Mononuclear cell (primary cell): ENCODE results near the gene ADM2. TPM values are rescaled to one million over a fixed set of nuclear protein-coding genes. Genes with fewer than 3 reads are reported as not detected.
A peak's percentile ranks its signal among the peaks of the same experiment; 100 is the strongest.
"Not testable (repeated sequence)": the region's sequence is repeated elsewhere in the genome, so short reads cannot be mapped to it uniquely, and the experiment has no call there.

ENCODE experiments used
- H3K27me3 ChIP-seq: 2 replicates; pipeline ENCODE4 v1.6.0; 2011; ENCODE audit warnings: low read length, control low read depth; ENCODE audit not compliant: insufficient read depth
- H3K4me1 ChIP-seq: 2 replicates; pipeline ENCODE4 v1.5.1; 2011; ENCODE audit warnings: mild to moderate bottlenecking, low read length, control low read depth; ENCODE audit not compliant: insufficient read depth
- H3K4me3 ChIP-seq: 2 replicates; pipeline ENCODE4 v1.5.1; 2011; ENCODE audit warnings: mild to moderate bottlenecking, low read length, moderate library complexity
- H3K9me3 ChIP-seq: 2 replicates; pipeline ENCODE4 v1.5.1; 2011; ENCODE audit warnings: low read depth, mild to moderate bottlenecking, control low read depth, low read length
- total RNA-seq: library from RNA; depleted of rRNA; stranded (reverse); fragments of >200 nt; gene quantifications from one replicate; pipeline ENCODE4 v1.2.3, GENCODE V29; 2012

ADM2 gene
- total RNA-seq, 1 donor: 0.31 TPM

- Histone ChIP-seq H3K4me3 (no peak overlapping the region), H3K27me3 (no peaks in the 10 kb centered on the region), H3K4me1 (no peaks in the 10 kb centered on the region), H3K9me3 (no peaks in the 10 kb centered on the region)
Measured at GRCh38 chr22:50517495-50518260, 36.3 kb downstream of the ADM2 start.

- no peak overlapping the region for H3K4me3 ChIP-seq
- H3K9me3 ChIP-seq: no peaks in the 10 kb centered on the region
- peaks cover under 1% of the 10 kb centered on the region for H3K4me1 ChIP-seq
- H3K27me3 ChIP-seq: no peaks in the 10 kb centered on the region
Measured at GRCh38 chr22:50518606-50519005, 37.3 kb downstream of the ADM2 start.

- no peaks in the 10 kb centered on the region for H3K27me3 ChIP-seq
- no peak overlapping the region for H3K4me3 ChIP-seq
- H3K9me3 ChIP-seq: no peaks in the 10 kb centered on the region
- peaks cover 6% of the 10 kb centered on the region for H3K4me1 ChIP-seq
Measured at GRCh38 chr22:50519151-50519550, 37.8 kb downstream of the ADM2 start.

GRCh38 chr22:50520184-50520583 lies 38.8 kb downstream of the ADM2 start:
- not testable (repeated sequence) for H3K9me3 ChIP-seq, H3K4me3 ChIP-seq, H3K27me3 ChIP-seq
- H3K4me1 ChIP-seq: peaks cover 16% of the 10 kb centered on the region

- H3K4me3 ChIP-seq: no peak overlapping the region
- no peaks in the 10 kb centered on the region for H3K9me3 ChIP-seq
- no peaks in the 10 kb centered on the region for H3K27me3 ChIP-seq
- H3K4me1 ChIP-seq: peaks cover 18% of the 10 kb centered on the region
Measured at GRCh38 chr22:50520826-50521453, 39.6 kb downstream of the ADM2 start.

- Histone ChIP-seq H3K27me3 (no peaks in the 10 kb centered on the region), H3K4me1 (peaks cover 21% of the 10 kb centered on the region), H3K9me3 (no peaks in the 10 kb centered on the region), H3K4me3 (no peak overlapping the region)
Measured at GRCh38 chr22:50521710-50522109, 40.4 kb downstream of the ADM2 start.

- Histone ChIP-seq H3K27me3 (no peaks in the 10 kb centered on the region), H3K4me3 (no peak overlapping the region), H3K9me3 (no peaks in the 10 kb centered on the region), H3K4me1 (peaks cover 27% of the 10 kb centered on the region)
Measured at GRCh38 chr22:50522208-50522805, 41.0 kb downstream of the ADM2 start.

GRCh38 chr22:50522806-50523438 lies 41.6 kb downstream of the ADM2 start:
- H3K9me3 ChIP-seq: no peaks in the 10 kb centered on the region
- H3K27me3 ChIP-seq: no peaks in the 10 kb centered on the region
- H3K4me3 ChIP-seq: no peak overlapping the region
- peaks cover 33% of the 10 kb centered on the region for H3K4me1 ChIP-seq

- H3K4me3 ChIP-seq: no peak overlapping the region
- H3K9me3 ChIP-seq: no peaks in the 10 kb centered on the region
- peaks cover 38% of the 10 kb centered on the region for H3K4me1 ChIP-seq
- no peaks in the 10 kb centered on the region for H3K27me3 ChIP-seq
Measured at GRCh38 chr22:50523458-50523805, 42.1 kb downstream of the ADM2 start.

GRCh38 chr22:50523806-50524675 lies 42.7 kb downstream of the ADM2 start:
- Histone ChIP-seq H3K27me3 (no peaks in the 10 kb centered on the region), H3K9me3 (no peaks in the 10 kb centered on the region), H3K4me3 (peak overlapping the region; percentile 94), H3K4me1 (peaks cover 43% of the 10 kb centered on the region)

GRCh38 chr22:50524676-50525103 lies 43.3 kb downstream of the ADM2 start:
- H3K27me3 ChIP-seq: no peaks in the 10 kb centered on the region
- H3K4me1 ChIP-seq: peaks cover 50% of the 10 kb centered on the region
- no peaks in the 10 kb centered on the region for H3K9me3 ChIP-seq
- peak overlapping the region; percentile 94 for H3K4me3 ChIP-seq

- H3K27me3 ChIP-seq: no peaks in the 10 kb centered on the region
- peak within 1 kb of the TSS; percentile 94 for H3K4me3 ChIP-seq
- peaks cover 50% of the 10 kb centered on the region for H3K4me1 ChIP-seq
- no peaks in the 10 kb centered on the region for H3K9me3 ChIP-seq
Measured at GRCh38 chr22:50525104-50525857, 43.9 kb downstream of the ADM2 start, which contains the start of gene SCO2. Gene SCO2 (minus strand): TSS chr22:50525598. CDS start chr22:50524411, 1,187 bp downstream.

GRCh38 chr22:50525858-50526107 lies 44.4 kb downstream of the ADM2 start:
- H3K9me3 ChIP-seq: no peaks in the 10 kb centered on the region
- peaks cover 54% of the 10 kb centered on the region for H3K4me1 ChIP-seq
- H3K27me3 ChIP-seq: no peaks in the 10 kb centered on the region
- H3K4me3 ChIP-seq: peak overlapping the region; percentile 94
